ENCODE results near the gene XPC.

The XPC gene

DNA sequence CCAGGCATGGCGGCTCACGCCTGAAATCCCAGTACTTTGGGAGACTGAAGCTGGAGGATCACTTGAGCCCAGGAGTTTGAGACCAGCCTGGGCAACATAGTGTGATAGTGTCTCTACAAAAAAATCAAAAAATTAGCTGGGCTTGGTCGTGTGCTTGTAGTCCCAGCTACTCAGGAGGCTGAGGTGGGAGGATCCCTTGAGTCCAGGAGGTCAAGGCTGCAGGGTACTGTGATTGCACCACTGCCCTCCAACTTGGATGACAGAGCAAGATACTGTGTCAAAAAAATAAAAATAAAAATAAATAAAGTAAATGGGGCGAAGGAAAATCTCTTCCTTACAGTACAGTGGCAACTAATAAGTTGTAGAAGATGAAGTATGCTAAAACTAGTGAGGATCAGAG is 29.8 kb upstream of the XPC start:
- no peak for DNase-seq (ENCODE audit: low read depth)

DNA sequence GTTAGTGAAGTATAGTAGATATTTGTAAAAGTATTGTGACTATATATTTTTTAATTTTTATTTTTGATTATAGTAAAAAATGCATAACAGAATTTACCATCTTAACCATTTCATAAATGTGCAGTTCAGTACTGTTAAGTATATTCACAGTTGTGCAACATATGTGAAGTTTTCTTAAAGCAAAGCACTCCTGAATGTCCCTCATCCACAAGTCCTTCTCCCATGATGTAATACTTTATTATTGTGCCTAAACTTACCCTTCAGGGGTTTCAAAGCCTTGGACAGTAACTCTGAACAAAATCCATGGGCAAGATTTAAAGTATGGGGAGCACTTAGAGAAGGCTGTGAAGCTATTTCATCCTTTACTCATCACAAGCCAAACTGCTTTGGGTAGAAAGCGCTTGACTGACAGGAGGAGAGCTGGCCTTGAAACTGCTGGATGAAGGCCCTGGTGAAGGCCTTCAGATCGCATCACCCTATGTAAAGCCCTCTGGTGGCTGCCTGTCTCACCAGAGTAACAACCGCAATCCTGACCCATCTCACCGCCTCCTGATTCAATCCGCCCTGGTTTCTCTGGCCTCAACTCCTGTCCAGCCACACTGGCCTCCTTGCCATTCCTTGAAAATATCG is 28.3 kb upstream of the XPC start:
- no peak for DNase-seq (ENCODE audit: low read depth)

DNA sequence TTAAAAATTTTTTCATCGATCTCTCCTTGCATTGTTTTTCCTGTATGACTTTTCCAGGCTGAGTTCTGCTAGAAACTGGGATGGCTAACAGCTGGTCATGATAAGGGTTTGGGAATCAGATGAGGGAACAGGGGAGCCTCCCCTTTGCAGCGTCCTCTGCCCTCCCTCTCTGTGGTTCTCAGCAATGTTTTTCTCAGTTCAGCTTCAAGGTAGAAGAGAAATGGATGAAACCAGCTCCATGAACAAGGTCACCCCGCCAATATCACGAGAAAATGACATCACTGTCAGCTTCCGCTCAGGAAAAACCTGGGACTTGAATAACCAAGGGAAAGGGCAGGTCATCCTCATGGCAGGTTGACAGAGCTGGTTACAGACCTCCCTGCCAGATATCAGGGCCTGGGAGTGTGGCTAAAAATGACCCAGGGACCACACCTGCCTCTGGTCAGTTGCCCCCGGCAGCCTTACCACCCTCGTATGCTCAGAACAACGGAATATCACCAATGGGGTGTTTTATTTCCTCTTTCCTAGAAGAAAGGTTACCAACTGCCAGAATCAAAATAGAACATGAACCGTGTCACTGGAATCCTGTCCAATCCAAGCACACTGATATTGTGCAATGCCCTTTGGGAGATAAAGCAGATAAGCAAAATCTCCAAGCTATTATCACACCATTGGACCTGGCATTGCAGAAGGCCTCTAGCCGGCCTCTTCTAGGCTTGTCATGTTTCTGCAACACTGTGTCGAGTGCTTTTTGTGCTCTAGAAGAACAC is 26.3 kb upstream of the XPC start:
- DNase-seq (ENCODE audit: low read depth): no peak

GRCh38 chr3:14203521-14204079 is 25.2 kb upstream of the XPC start:
- no peak for DNase-seq (ENCODE audit: low read depth)

GRCh38 chr3:14202874-14203520 is 24.6 kb upstream of the XPC start:
- DNase-seq (ENCODE audit: low read depth): no peak

DNA sequence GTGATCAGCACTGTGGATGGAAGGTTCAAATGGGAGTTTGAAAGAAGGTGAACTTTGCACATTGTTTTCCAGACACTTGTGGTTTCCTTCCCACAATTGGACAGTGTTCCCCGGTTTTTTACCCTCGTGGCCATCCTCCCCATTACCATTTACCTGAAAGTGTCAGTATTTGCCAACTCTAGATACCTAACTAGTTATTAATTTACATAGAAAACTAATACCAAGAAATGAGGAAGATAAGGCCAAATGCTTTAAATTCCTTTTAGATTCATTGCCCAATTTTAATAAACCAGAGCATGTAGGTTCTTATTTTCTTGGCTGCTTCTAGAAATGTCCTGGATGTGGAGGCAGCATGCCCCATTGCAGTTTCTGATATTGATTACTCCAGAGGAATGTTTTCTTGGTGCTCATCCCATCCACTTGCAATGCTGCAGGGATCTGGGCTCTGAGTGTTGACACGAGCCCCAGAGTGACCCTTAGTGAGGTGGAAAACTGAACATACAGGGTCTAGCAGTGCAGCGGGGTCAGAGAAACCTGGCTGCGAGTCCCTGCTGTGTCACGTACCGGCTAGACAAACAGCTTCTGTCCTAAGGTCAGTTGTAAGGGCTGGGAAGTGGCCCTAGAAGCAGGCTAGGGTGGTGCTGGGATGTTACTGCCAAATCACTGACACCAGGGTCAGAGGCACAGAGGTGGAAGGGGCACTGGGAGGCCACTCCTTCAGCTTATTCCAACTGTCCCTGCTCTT is 23.7 kb upstream of the XPC start:
- no peak for DNase-seq (ENCODE audit: low read depth)

GRCh38 chr3:14200841-14201240 is 22.4 kb upstream of the XPC start:
- DNase-seq (ENCODE audit: low read depth): no peak

GRCh38 chr3:14200276-14200675 is 21.9 kb upstream of the XPC start:
- no peak for DNase-seq (ENCODE audit: low read depth)

DNA sequence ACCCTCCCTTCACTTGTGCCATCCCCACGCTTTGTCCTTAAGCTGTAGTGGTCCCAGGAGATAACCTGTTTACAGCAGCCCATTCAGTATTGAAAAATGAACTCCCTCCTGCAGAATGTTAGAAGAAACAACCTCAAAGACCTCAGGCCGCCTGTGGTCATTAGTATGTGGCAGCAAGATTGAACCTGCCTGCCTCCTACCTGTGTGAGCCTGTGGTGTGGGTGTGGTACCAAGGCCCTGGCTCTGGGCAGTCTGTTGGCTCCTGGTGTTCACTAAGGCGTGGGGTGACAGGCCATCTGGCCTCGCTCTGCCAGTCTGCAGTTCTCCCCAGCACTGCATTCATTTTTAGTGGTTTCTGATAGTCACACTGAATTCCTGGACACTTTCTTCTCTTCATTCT is 21.2 kb upstream of the XPC start:
- DNase-seq (ENCODE audit: low read depth): no peak

DNA sequence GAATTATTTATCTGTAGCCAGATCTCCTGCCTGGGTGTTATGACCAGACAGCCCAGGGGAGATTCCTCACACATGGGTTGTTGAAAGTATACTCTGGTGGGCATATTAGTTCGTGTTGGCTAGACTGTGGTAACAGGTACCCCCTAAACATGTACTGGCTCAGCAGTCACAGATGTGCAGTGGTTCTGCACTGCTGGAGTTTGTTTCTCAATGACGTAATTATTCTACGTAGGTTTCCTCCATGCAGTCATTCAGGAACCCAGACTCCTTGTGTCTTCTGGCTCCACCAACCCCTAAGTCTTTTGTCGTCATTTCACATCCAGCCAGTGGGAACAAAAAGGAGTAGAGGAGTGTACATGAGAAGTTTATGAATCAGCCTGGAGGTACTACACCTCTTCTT is 16.5 kb upstream of the XPC start:
- DNase-seq (ENCODE audit: low read depth): no peak

GRCh38 chr3:14188041-14188754 is 9.8 kb upstream of the XPC start:
- no peak for DNase-seq (ENCODE audit: low read depth)

GRCh38 chr3:14186854-14187458 is 8.6 kb upstream of the XPC start:
- DNase-seq (ENCODE audit: low read depth): no peak

DNA sequence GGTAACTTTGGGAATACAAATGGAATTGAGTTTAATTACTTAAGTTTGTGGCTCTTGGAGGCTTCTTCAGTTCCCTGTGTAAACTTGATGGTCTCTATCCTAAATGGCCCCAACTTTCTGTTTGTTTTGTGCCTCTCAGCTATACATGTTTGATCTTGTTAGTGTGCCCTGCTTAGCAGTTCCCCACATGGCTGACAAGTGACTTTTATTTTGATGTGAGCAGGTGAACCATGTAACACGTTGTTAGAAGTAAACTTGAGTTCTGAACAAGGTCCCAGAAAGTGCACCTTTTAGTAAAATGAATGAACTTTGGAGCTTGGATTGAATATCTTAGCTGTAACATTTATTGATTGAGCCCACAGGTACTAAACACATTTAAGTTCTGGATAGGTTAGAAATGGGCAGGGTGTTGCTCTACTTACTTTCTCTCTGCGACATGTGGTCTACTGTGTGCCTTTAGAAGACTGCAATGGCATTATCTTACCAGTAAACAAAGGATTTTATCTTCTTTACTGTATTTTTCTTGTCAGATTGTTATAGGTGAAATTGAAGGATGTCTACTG is 4.7 kb upstream of the XPC start:
- no peak for DNase-seq (ENCODE audit: low read depth)

DNA sequence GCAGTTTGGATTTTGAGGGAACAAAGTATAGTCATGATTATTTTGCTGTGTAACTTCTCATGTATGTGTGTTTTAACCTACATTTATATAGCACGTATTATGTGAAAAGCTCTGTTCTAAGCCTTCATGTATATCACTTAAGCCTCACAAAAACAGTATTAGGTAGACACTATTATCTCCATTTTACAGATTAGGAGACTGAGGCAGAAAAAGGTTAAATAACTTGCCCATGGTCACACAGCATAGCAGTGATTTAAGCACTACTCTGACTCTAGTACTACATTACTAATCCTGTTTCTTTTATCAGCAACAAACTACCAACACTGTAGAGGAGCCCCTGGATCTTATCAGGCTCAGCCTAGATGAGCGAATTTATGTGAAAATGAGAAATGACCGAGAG is 2.9 kb upstream of the XPC start:
- no peak for DNase-seq (ENCODE audit: low read depth)

DNA sequence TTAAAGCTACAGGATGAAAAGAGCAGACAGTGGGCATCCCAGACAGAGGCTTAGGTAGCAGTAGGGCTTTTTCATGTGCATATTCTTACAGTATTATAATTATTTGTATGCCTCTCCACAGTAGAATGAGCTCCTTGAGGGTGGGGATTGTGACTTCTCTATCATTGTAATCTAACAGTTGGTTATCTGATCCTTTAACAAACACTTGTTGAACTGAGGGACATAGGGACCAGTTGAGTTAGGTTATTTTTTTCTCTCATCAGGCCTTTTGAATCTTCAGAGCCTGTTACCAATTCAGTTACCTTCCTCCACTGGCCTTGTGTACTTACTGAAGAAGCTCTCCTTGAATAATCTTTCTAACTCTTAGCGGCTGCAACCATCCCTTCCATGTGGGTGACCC is 1.4 kb upstream of the XPC start:
- DNase-seq (ENCODE audit: low read depth): no peak

GRCh38 chr3:14179114-14179465 is 689 bp upstream of the XPC start:
- no peak for DNase-seq (ENCODE audit: low read depth)

DNA sequence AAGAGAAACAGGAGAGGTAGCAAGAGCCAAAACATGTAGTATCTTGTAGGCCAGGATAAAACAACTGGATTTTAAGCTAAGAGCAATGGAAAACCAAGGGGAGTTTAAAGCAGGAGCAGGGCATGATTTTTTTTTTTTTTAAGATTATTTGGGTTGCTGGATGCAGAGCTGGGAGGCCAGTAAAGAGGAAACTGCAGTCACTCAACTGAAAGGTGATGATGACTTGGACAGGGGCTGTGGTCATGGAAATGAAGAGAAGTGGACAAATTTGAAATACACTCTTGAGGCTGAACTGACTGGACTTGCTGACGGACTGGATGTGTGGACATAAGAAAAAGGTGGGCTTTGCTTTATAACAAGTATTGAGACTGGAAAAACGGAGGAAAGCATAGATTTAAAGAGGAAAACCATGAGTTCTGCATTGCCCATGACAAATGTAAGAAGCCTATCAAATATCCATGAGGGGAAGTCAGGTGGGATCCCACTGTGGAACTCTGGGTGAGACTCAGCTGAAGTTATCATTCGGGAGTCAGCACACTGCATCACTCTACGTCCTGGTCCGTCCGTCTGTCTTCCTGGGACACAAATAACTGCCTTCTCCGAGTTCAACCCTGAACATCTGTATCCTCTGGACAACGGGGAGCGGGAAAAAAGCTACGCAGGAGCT is 688 bp downstream of the XPC start:
- no peak for DNase-seq (ENCODE audit: low read depth)

- DNase-seq (ENCODE audit: low read depth): no peak
These were observed 2.9 kb downstream of the XPC start for GRCh38 chr3:14175383-14176037.

DNA sequence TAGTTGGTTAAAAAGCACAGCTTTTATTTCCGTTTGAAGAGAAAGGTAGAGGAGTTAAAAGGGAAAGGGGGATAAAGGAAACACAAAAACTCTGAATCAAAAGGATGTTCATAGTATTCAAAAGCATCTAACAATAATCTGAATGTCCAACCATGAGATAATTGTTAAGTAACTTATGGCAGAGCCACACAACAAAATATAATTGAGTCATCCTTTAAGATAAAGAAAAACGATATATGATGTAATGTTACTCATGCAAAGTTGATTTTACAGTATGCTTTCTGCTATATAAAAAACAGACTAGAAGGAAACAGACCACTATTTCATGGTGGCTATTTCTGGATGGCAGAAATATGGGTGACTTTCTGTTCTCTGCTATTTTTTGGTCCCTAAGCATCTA is 3.9 kb downstream of the XPC start:
- no peak for DNase-seq (ENCODE audit: low read depth)

DNA sequence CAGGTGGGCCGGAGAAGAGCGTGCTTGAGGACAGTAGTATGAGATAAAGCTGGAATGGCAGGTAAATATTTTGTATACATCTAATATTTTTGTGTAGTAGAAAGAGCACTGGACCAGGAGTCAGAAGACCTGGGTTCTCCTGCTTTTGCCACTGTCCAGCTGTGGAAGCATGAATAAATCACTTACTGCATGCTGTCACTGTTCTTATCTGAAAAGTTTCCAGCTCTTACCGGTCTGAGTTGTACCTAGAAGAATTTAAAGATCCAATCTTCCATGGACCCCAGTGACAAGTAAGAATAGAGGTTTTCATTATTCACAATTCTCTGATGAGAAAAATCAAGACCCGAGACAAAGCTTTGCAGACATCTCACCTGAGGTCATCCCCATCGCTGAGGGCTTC is 5.9 kb downstream of the XPC start:
- no peak for DNase-seq (ENCODE audit: low read depth)

Measured in stimulated activated CD8-positive, alpha-beta memory T cell treated with anti-CD3 and anti-CD28 coated beads, Interleukin-15, amount 100 ng/mL, for 24 hours (primary cell).